HCT116 (cell line): ENCODE data around the gene HPCA. TPM values are rescaled to one million over a fixed set of nuclear protein-coding genes. Genes with fewer than 3 reads are reported as not detected.

Source experiments
- ATAC-seq: fragments of 200-7000 bp; cut with Tn5 transposase; 2 replicates; pipeline ENCODE4 v1.9.1; 2020; ENCODE audit warnings: mild to moderate bottlenecking, moderate library complexity
- BruUV-seq: library from RNA; stranded (reverse); fragments of 400-500 nt; replicated peaks from 2 replicates; lab custom pipeline; 2021; lab: Mats Ljungman, UMichigan
- CTCF ChIA-PET: fragments of 300-600 bp; sonication (Branson Sonifier 250); formaldehyde crosslinking; loops from one replicate; lab custom pipeline; 2021; ENCODE audit warnings: antibody characterized with exemption; lab: Charles Lee
- POLR2A ChIA-PET: fragments of 300-600, 350-600 bp; sonication (Branson Sonifier 250); formaldehyde crosslinking; loops from one replicate; lab custom pipeline; 2021; ENCODE audit warnings: antibody characterized with exemption; lab: Charles Lee
- RAD21 ChIA-PET, 2 experiments: fragments of 300-600 bp; sonication (Branson Sonifier 250); formaldehyde crosslinking; loops; one replicate each; lab custom pipeline; 2023; ENCODE audit warnings: low total read pairs in 2 of 2; ENCODE audit not compliant: uncharacterized antibody in 2 of 2, unreplicated experiment in 2 of 2, low non-redundant PET in 1 of 2; lab: Charles Lee
- DNase-seq: peaks from one replicate; pipeline ENCODE4 v3.0.0-alpha.2; 2010; ENCODE audit warnings: low read depth, low spot score
- H2AFZ ChIP-seq: fragments of 200-600 bp; shearing (Covaris generic), sonication (generic); 2 replicates; pipeline ENCODE4 v1.6.1; 2017; ENCODE audit warnings: low read depth, mixed run types, mixed read lengths, antibody characterized with exemption, low read length; ENCODE audit not compliant: poor library complexity, severe bottlenecking
- H3K27ac ChIP-seq: 2 replicates; pipeline ENCODE4 v1.5.1; 2012; ENCODE audit warnings: low read depth, low read length
- H3K27me3 ChIP-seq: fragments of 200-600 bp; sonication (generic); 2 replicates; pipeline ENCODE4 v1.6.1; 2016; ENCODE audit warnings: mixed run types, low read length, mixed read lengths; ENCODE audit not compliant: insufficient read depth
- H3K36me3 ChIP-seq, 2 experiments: fragments of 200-500 bp in 1 of 2; fragments of 200-600 bp in 1 of 2; sonication (Bioruptor generic) in 1 of 2; sonication (generic) in 1 of 2; 2 replicates each; pipeline versions ENCODE4 v1.5.1 to v1.6.1; 2014 to 2016; ENCODE audit warnings: low read length in 2 of 2, inconsistent platforms in 1 of 2, mixed read lengths in 1 of 2, mixed run types in 1 of 2; ENCODE audit not compliant: insufficient read depth in 2 of 2, control insufficient read depth in 1 of 2
- H3K4me1 ChIP-seq, 2 experiments: fragments of 200-600 bp in 1 of 2; sonication (generic) in 1 of 2; 2 replicates each; pipeline versions ENCODE4 v1.5.1 to v1.6.1; 2012 to 2017; ENCODE audit warnings: low read length in 2 of 2, inconsistent platforms in 1 of 2, mild to moderate bottlenecking in 1 of 2, mixed read lengths in 1 of 2, mixed run types in 1 of 2, moderate library complexity in 1 of 2; ENCODE audit not compliant: insufficient read depth in 2 of 2, control insufficient read depth in 1 of 2
- H3K4me2 ChIP-seq: fragments of 200-600 bp; sonication (generic); 2 replicates; pipeline ENCODE4 v1.6.1; 2017; ENCODE audit warnings: mixed run types, low read length, mixed read lengths
- H3K4me3 ChIP-seq, 2 experiments: fragments of 200-600 bp in 1 of 2; sonication (generic) in 1 of 2; replicated peaks in 1 of 2; 2 replicates each; pipeline ENCODE4 v1.5.1; 2011 to 2016; ENCODE audit warnings: low read length in 2 of 2, control low read depth in 1 of 2, low read depth in 1 of 2, mild to moderate bottlenecking in 1 of 2, mixed read lengths in 1 of 2, mixed run types in 1 of 2
- H3K79me2 ChIP-seq: fragments of 200-600 bp; sonication (generic); 2 replicates; pipeline ENCODE4 v1.6.1; 2017; ENCODE audit warnings: mild to moderate bottlenecking, mixed run types, low read length, moderate library complexity, mixed read lengths; ENCODE audit not compliant: insufficient read depth
- H3K9ac ChIP-seq: fragments of 200-600 bp; sonication (generic); 2 replicates; pipeline ENCODE4 v1.6.1; 2016; ENCODE audit warnings: low read length, mixed read lengths
- H3K9me2 ChIP-seq: fragments of 200-600 bp; sonication (generic), shearing (Covaris generic); 2 replicates; pipeline ENCODE4 v1.6.1; 2017; ENCODE audit warnings: mixed run types, mild to moderate bottlenecking, moderate library complexity; ENCODE audit not compliant: insufficient read depth
- H3K9me3 ChIP-seq, 2 experiments: fragments of 200-500 bp in 1 of 2; fragments of 200-600 bp in 1 of 2; sonication (Bioruptor generic) in 1 of 2; sonication (generic) in 1 of 2; 2 replicates each; pipeline ENCODE4 v1.6.1; 2014 to 2017; ENCODE audit warnings: low read length in 2 of 2, mixed read lengths in 2 of 2, inconsistent platforms in 1 of 2, low read depth in 1 of 2, mild to moderate bottlenecking in 1 of 2, mixed run types in 1 of 2, moderate library complexity in 1 of 2; ENCODE audit not compliant: control insufficient read depth in 1 of 2, insufficient read depth in 1 of 2
- H4K20me1 ChIP-seq: fragments of 200-600 bp; sonication (generic), shearing (Covaris generic); 2 replicates; pipeline ENCODE4 v1.6.1; 2017; ENCODE audit warnings: mixed run types, mild to moderate bottlenecking, moderate library complexity; ENCODE audit not compliant: insufficient read depth
- EGR1 ChIP-seq: IDR thresholded peaks from 2 replicates; pipeline ENCODE4 v1.6.1; 2012; ENCODE audit warnings: low read depth
- EZH2 ChIP-seq: fragments of 200-600 bp; sonication (generic); IDR thresholded peaks from 2 replicates; pipeline ENCODE4 v1.6.1; 2017; ENCODE audit warnings: antibody characterized with exemption, mixed run types
- JUND ChIP-seq: IDR thresholded peaks from 2 replicates; pipeline ENCODE4 v1.6.1; 2012
- RAD21 ChIP-seq: IDR thresholded peaks from 2 replicates; pipeline ENCODE4 v1.6.1; 2012; ENCODE audit warnings: low read depth, mild to moderate bottlenecking
- YY1 ChIP-seq: IDR thresholded peaks from 2 replicates; pipeline ENCODE4 v1.6.1; 2011; ENCODE audit warnings: low read length, low read depth, moderate library complexity, mild to moderate bottlenecking; ENCODE audit not compliant: insufficient replicate concordance; ENCODE audit errors: extremely low read depth
- intact Hi-C: fragments of 100-400 bp; cut with micrococcal nuclease; formaldehyde crosslinking; loops from 2 replicates; pipeline ENCODE4 v1.10.0; 2022
- total RNA-seq: library from RNA; stranded (reverse); gene quantifications from one replicate; pipeline ENCODE4 v1.2.1, GENCODE V29; 2021; ENCODE audit not compliant: unreplicated experiment
- TF ChIP-seq, protein P1 (sequence below): IDR thresholded peaks from 2 replicates; pipeline ENCODE4 v1.6.1; 2012
- TF ChIP-seq, protein P2 (sequence below), 3 experiments: fragments of 200-600 bp in 1 of 3; sonication (generic) in 1 of 3; IDR thresholded peaks in 2 of 3; conservative IDR thresholded peaks in 1 of 3; 2 replicates each; pipeline ENCODE4 v1.5.1; 2012 to 2017; ENCODE audit warnings: low read depth in 2 of 3, low read length in 2 of 3, antibody characterized with exemption in 1 of 3, borderline replicate concordance in 1 of 3, control low read depth in 1 of 3, mild to moderate bottlenecking in 1 of 3, mixed read lengths in 1 of 3, mixed run types in 1 of 3, moderate library complexity in 1 of 3; ENCODE audit not compliant: insufficient read depth in 1 of 3
- TF ChIP-seq, protein P3 (sequence below): IDR thresholded peaks from 2 replicates; pipeline ENCODE4 v1.6.1; 2011; ENCODE audit warnings: mild to moderate bottlenecking, low read length, moderate library complexity; ENCODE audit not compliant: insufficient replicate concordance; ENCODE audit errors: extremely low read depth
- TF ChIP-seq, protein P4 (sequence below): IDR thresholded peaks from 2 replicates; pipeline ENCODE4 v1.6.1; 2012

HPCA gene
- total RNA-seq, 1 experiment from 2014 or later = 0.15 TPM

DNA sequence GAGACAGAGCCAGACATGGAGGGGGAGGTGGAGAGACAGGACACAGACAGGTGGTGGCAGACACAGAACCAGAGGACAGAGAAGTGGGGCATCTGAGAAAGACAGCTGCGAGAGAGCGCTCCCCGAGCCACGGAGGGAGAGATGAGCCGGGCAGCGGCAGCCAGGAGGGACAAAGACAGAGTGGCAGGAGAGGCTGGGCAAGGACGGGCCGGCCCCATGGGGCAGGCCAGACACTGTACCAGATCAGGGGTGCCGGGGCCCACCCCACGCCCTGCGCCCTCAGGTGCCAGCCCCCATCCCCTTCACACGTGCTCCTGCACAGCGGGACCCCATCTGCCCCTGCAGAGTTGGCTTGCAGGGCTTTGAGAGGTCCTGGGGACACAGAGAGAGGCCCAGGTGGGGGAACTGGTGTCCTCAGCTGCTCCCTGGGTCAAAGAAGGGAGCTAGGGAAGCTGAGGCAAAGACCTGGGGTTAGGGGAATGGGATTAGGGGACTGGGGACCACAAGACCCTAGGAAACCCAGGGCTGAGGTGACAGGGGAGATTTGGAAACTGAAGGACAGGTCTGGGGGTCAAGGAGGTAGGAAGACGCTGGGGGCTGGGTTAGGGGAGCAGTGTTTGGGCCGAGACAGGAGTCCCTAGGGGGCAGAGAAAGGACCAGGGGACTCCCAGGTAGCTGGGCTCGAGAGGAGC is 16.2 kb upstream of the HPCA start:
- intact Hi-C loops = no loop called here
- RAD21 ChIA-PET = no interaction called here
- CTCF ChIA-PET = no interaction called here
- Histone ChIP-seq H3K36me3 (no peaks in the 10 kb centered on the region), H3K27ac (no peak overlapping the region), H2AFZ (no peak overlapping the region), H3K4me3 (no peak overlapping the region), H3K27me3 (no peaks in the 10 kb centered on the region), H3K4me2 (no peak overlapping the region), H3K9me2 (no peaks in the 10 kb centered on the region), H3K9ac (no peak overlapping the region), H3K79me2 (no peaks in the 10 kb centered on the region), H4K20me1 (no peaks in the 10 kb centered on the region), H3K4me1 (0 out of 4 replicates have a peak, but pooled peaks cover 2 to 3% of the 10 kb centered on the region in 2 experiments), H3K9me3 (no peaks in the 10 kb centered on the region)
- no peak for ATAC-seq
- TF ChIP-seq YY1 = no peak
- TF ChIP-seq RAD21 = no peak
- TF ChIP-seq EZH2 = no peak
- TF ChIP-seq JUND = no peak
- TF ChIP-seq, protein P1, sequence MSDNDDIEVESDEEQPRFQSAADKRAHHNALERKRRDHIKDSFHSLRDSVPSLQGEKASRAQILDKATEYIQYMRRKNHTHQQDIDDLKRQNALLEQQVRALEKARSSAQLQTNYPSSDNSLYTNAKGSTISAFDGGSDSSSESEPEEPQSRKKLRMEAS = no peak
- TF ChIP-seq, protein P2, sequence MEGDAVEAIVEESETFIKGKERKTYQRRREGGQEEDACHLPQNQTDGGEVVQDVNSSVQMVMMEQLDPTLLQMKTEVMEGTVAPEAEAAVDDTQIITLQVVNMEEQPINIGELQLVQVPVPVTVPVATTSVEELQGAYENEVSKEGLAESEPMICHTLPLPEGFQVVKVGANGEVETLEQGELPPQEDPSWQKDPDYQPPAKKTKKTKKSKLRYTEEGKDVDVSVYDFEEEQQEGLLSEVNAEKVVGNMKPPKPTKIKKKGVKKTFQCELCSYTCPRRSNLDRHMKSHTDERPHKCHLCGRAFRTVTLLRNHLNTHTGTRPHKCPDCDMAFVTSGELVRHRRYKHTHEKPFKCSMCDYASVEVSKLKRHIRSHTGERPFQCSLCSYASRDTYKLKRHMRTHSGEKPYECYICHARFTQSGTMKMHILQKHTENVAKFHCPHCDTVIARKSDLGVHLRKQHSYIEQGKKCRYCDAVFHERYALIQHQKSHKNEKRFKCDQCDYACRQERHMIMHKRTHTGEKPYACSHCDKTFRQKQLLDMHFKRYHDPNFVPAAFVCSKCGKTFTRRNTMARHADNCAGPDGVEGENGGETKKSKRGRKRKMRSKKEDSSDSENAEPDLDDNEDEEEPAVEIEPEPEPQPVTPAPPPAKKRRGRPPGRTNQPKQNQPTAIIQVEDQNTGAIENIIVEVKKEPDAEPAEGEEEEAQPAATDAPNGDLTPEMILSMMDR (IDR thresholded peaks at IDR 0.05 in 2 of 3, conservative IDR thresholded peaks at IDR 0.05 in 1 of 3; ENCODE audit: borderline replicate concordance in 1 of 3, insufficient read depth in 1 of 3, low read depth in 2 of 3, low read length in 2 of 3) = no peak
- TF ChIP-seq, protein P3, sequence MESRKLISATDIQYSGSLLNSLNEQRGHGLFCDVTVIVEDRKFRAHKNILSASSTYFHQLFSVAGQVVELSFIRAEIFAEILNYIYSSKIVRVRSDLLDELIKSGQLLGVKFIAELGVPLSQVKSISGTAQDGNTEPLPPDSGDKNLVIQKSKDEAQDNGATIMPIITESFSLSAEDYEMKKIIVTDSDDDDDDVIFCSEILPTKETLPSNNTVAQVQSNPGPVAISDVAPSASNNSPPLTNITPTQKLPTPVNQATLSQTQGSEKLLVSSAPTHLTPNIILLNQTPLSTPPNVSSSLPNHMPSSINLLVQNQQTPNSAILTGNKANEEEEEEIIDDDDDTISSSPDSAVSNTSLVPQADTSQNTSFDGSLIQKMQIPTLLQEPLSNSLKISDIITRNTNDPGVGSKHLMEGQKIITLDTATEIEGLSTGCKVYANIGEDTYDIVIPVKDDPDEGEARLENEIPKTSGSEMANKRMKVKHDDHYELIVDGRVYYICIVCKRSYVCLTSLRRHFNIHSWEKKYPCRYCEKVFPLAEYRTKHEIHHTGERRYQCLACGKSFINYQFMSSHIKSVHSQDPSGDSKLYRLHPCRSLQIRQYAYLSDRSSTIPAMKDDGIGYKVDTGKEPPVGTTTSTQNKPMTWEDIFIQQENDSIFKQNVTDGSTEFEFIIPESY = no peak
- no peak for TF ChIP-seq EGR1
- TF ChIP-seq, protein P4, sequence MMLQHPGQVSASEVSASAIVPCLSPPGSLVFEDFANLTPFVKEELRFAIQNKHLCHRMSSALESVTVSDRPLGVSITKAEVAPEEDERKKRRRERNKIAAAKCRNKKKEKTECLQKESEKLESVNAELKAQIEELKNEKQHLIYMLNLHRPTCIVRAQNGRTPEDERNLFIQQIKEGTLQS = no peak
- POLR2A ChIA-PET = no interaction called here
- DNase-seq = no peak
- no TSS peak for BruUV-seq
